Liver (tissue), 3 donors: ENCODE data around the gene CALY.

ENCODE experiments used
- ATF3 ChIP-seq: IDR thresholded peaks from 2 replicates; pipeline ENCODE4 v1.6.1; 2016; ENCODE audit warnings: antibody characterized with exemption
- EGR1 ChIP-seq, 2 donors: IDR thresholded peaks; 2 replicates each; pipeline ENCODE4 v1.6.1; 2016 to 2018; ENCODE audit warnings: antibody characterized with exemption in 2 of 2, low read depth in 2 of 2
- GABPA ChIP-seq, 2 donors: IDR thresholded peaks in 1 of 2; conservative IDR thresholded peaks in 1 of 2; 2 replicates each; pipeline ENCODE4 v1.6.1; 2016; ENCODE audit warnings: antibody characterized with exemption in 2 of 2, mild to moderate bottlenecking in 1 of 2, moderate library complexity in 1 of 2
- HNF4A ChIP-seq, 2 donors: conservative IDR thresholded peaks; 2 replicates each; pipeline ENCODE4 v1.6.1; 2016; ENCODE audit warnings: antibody characterized with exemption in 2 of 2, mild to moderate bottlenecking in 2 of 2
- HNF4G ChIP-seq: IDR thresholded peaks from 2 replicates; pipeline ENCODE4 v1.6.1; 2016; ENCODE audit warnings: antibody characterized with exemption
- JUND ChIP-seq, 2 donors: IDR thresholded peaks; 2 replicates each; pipeline ENCODE4 v1.6.1; 2016; ENCODE audit warnings: antibody characterized with exemption in 2 of 2
- RAD21 ChIP-seq, 2 donors: IDR thresholded peaks; 2 replicates each; pipeline ENCODE4 v1.6.1; 2016; ENCODE audit warnings: antibody characterized with exemption in 2 of 2, mild to moderate bottlenecking in 2 of 2
- REST ChIP-seq: IDR thresholded peaks from 2 replicates; pipeline ENCODE4 v1.6.1; 2016; ENCODE audit warnings: antibody characterized with exemption, mild to moderate bottlenecking
- RXRA ChIP-seq, 2 donors: IDR thresholded peaks; 2 replicates each; pipeline ENCODE4 v1.6.1; 2017 to 2018; ENCODE audit warnings: antibody characterized with exemption in 2 of 2, mild to moderate bottlenecking in 1 of 2
- SP1 ChIP-seq: IDR thresholded peaks from 2 replicates; pipeline ENCODE4 v1.6.1; 2018; ENCODE audit warnings: antibody characterized with exemption, mild to moderate bottlenecking
- TAF1 ChIP-seq: conservative IDR thresholded peaks from 2 replicates; pipeline ENCODE4 v1.6.1; 2016; ENCODE audit warnings: antibody characterized with exemption, mild to moderate bottlenecking
- YY1 ChIP-seq: IDR thresholded peaks from 2 replicates; pipeline ENCODE4 v1.6.1; 2016; ENCODE audit warnings: antibody characterized with exemption, mild to moderate bottlenecking
- TF ChIP-seq, protein P1 (sequence below): fragments of 150-350 bp; IDR thresholded peaks from 2 replicates; pipeline ENCODE4 v1.5.1; 2017; ENCODE audit warnings: improper control_type of control experiment, low read depth, low read length; ENCODE audit not compliant: missing input control
- TF ChIP-seq, protein P2 (sequence below): IDR thresholded peaks from 2 replicates; pipeline ENCODE4 v1.6.1; 2016; ENCODE audit warnings: antibody characterized with exemption
- donor health status: healthy.
- donor health status: healthy.

DNA sequence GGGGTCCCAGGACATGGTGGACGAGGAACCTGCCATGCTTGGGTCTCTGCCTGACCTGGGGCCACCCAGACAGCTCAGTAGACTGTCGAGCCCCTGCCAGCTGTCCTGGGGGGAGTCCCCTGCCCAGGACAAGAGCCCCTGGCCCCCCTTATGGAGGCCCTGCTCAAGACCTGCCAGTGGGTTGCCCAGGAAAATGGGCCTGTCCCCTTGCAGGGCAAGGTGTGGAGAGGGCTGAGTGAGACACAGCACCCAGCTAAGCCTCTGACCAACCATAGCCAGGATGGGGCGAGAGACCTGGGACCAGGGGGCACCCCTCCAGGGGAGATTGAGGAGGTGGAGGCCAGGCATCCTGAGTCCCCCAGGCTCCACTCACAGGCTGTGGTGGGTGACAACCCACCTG is 19.3 kb upstream of the CALY start:
- TF ChIP-seq, protein P1, sequence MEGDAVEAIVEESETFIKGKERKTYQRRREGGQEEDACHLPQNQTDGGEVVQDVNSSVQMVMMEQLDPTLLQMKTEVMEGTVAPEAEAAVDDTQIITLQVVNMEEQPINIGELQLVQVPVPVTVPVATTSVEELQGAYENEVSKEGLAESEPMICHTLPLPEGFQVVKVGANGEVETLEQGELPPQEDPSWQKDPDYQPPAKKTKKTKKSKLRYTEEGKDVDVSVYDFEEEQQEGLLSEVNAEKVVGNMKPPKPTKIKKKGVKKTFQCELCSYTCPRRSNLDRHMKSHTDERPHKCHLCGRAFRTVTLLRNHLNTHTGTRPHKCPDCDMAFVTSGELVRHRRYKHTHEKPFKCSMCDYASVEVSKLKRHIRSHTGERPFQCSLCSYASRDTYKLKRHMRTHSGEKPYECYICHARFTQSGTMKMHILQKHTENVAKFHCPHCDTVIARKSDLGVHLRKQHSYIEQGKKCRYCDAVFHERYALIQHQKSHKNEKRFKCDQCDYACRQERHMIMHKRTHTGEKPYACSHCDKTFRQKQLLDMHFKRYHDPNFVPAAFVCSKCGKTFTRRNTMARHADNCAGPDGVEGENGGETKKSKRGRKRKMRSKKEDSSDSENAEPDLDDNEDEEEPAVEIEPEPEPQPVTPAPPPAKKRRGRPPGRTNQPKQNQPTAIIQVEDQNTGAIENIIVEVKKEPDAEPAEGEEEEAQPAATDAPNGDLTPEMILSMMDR, result no peak
- TF ChIP-seq TAF1 (no peak), REST (no peak), YY1 (no peak), RXRA (IDR thresholded peaks at IDR 0.05) (no peak), EGR1 (IDR thresholded peaks at IDR 0.05; ENCODE audit: low read depth in 2 of 2) (no peak), RAD21 (IDR thresholded peaks at IDR 0.05) (no peak), JUND (IDR thresholded peaks at IDR 0.05) (no peak), SP1 (no peak), ATF3 (no peak), GABPA (IDR thresholded peaks at IDR 0.05 in 1 of 2, conservative IDR thresholded peaks at IDR 0.05 in 1 of 2) (no peak), HNF4G (no peak), HNF4A (conservative IDR thresholded peaks at IDR 0.05) (no peak)
- TF ChIP-seq, protein P2, sequence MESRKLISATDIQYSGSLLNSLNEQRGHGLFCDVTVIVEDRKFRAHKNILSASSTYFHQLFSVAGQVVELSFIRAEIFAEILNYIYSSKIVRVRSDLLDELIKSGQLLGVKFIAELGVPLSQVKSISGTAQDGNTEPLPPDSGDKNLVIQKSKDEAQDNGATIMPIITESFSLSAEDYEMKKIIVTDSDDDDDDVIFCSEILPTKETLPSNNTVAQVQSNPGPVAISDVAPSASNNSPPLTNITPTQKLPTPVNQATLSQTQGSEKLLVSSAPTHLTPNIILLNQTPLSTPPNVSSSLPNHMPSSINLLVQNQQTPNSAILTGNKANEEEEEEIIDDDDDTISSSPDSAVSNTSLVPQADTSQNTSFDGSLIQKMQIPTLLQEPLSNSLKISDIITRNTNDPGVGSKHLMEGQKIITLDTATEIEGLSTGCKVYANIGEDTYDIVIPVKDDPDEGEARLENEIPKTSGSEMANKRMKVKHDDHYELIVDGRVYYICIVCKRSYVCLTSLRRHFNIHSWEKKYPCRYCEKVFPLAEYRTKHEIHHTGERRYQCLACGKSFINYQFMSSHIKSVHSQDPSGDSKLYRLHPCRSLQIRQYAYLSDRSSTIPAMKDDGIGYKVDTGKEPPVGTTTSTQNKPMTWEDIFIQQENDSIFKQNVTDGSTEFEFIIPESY, result no peak
